Fibroblast of lung (primary cell): ENCODE measurements around the gene BRAF. TPM values are rescaled to one million over a fixed set of nuclear protein-coding genes. Genes with fewer than 3 reads are reported as not detected.

Source experiments
- DNase-seq, 2 donors: peaks; one replicate each; pipeline versions ENCODE4 v3.0.0 to v3.0.0-alpha.2; 2010; ENCODE audit warnings: low read depth in 2 of 2
- H2AFZ ChIP-seq: 2 replicates; pipeline ENCODE4 v1.5.1; 2012; ENCODE audit warnings: low read length, control low read depth, inconsistent platforms
- H3K27ac ChIP-seq: 2 replicates; pipeline ENCODE4 v1.5.1; 2011; ENCODE audit warnings: low read length, control low read depth; ENCODE audit not compliant: insufficient read depth
- H3K27me3 ChIP-seq: 2 replicates; pipeline ENCODE4 v1.5.1; 2011; ENCODE audit warnings: mild to moderate bottlenecking, low read length; ENCODE audit not compliant: control insufficient read depth, insufficient read depth
- H3K36me3 ChIP-seq: 2 replicates; pipeline ENCODE4 v1.5.1; 2011; ENCODE audit warnings: low read length; ENCODE audit not compliant: control insufficient read depth, insufficient read depth
- H3K4me1 ChIP-seq: 2 replicates; pipeline ENCODE4 v1.5.1; 2011; ENCODE audit warnings: low read length; ENCODE audit not compliant: control insufficient read depth, insufficient read depth; ENCODE audit errors: extremely low read depth
- H3K4me2 ChIP-seq: 2 replicates; pipeline ENCODE4 v1.5.1; 2011; ENCODE audit warnings: low read length, control low read depth; ENCODE audit not compliant: insufficient read depth; ENCODE audit errors: extremely low read depth
- H3K4me3 ChIP-seq, 4 experiments: fragments of 200-600 bp in 1 of 4; sonication (generic) in 1 of 4; replicated peaks in 1 of 4; 2 replicates each; pipeline ENCODE4 v1.5.1; 2011 to 2016; ENCODE audit warnings: low read length in 4 of 4, low read depth in 3 of 4, mild to moderate bottlenecking in 3 of 4, control low read depth in 2 of 4, inconsistent platforms in 1 of 4, mixed read lengths in 1 of 4; ENCODE audit not compliant: insufficient read depth in 1 of 4; ENCODE audit errors: control extremely low read depth in 1 of 4
- H3K79me2 ChIP-seq: 2 replicates; pipeline ENCODE4 v1.5.1; 2012; ENCODE audit warnings: mild to moderate bottlenecking, low read length, inconsistent platforms; ENCODE audit not compliant: control insufficient read depth, insufficient read depth
- H3K9ac ChIP-seq: 2 replicates; pipeline ENCODE4 v1.5.1; 2011; ENCODE audit warnings: mild to moderate bottlenecking, low read length, control low read depth; ENCODE audit not compliant: insufficient read depth
- H3K9me3 ChIP-seq: 2 replicates; pipeline ENCODE4 v1.5.1; 2012; ENCODE audit warnings: low read depth, low read length; ENCODE audit not compliant: control insufficient read depth, insufficient read depth
- H4K20me1 ChIP-seq: 2 replicates; pipeline ENCODE4 v1.5.1; 2011; ENCODE audit warnings: low read length; ENCODE audit not compliant: control insufficient read depth, insufficient read depth; ENCODE audit errors: extremely low read depth
- CTCF ChIP-seq, 2 donors: IDR thresholded peaks in 1 of 2; conservative IDR thresholded peaks in 1 of 2; 1 replicate in 1 of 2; 2 replicates in 1 of 2; pipeline ENCODE4 v1.5.1; 2011 to 2012; ENCODE audit warnings: low read length in 2 of 2, control low read depth in 1 of 2, inconsistent platforms in 1 of 2, low read depth in 1 of 2, mild to moderate bottlenecking in 1 of 2
- EZH2 ChIP-seq: IDR thresholded peaks from 2 replicates; pipeline ENCODE4 v1.5.1; 2012; ENCODE audit warnings: low read length, control low read depth, mild to moderate bottlenecking; ENCODE audit errors: missing control alignments
- polyA plus RNA-seq, 2 donors: library from polyadenylated mRNA; depleted of rRNA in 1 of 2; stranded (reverse) in 1 of 2; unstranded in 1 of 2; fragments of >200 nt; gene quantifications; 2 replicates each; pipeline ENCODE4 v1.2.1, GENCODE V29; 2011 to 2012; ENCODE audit warnings: missing spikeins in 1 of 2
- total RNA-seq: library from RNA; depleted of rRNA; stranded (reverse); fragments of >200 nt; gene quantifications from 2 replicates; pipeline ENCODE4 v1.2.1, GENCODE V29; 2014

The BRAF gene
- total and polyA plus RNA-seq, 2 donors (not counting 1 experiment from before 2014, with no cell fraction given), result 21.1 to 23.1 TPM

GRCh38 chr7:140909476-140910161, 15.1 kb downstream of the BRAF start:
- H3K9me3 ChIP-seq, result no peaks in the 10 kb centered on the region
- H2AFZ ChIP-seq, result no peak overlapping the region
- DNase-seq, result no peak
- no peak overlapping the region for H3K4me3 ChIP-seq
- H3K4me2 ChIP-seq, result no peak overlapping the region
- H3K27me3 ChIP-seq, result no peaks in the 10 kb centered on the region
- H3K79me2 ChIP-seq, result peaks cover 38% of the 10 kb centered on the region
- H4K20me1 ChIP-seq, result peaks cover 2% of the 10 kb centered on the region
- H3K36me3 ChIP-seq, result no peaks in the 10 kb centered on the region
- no peaks in the 10 kb centered on the region for H3K4me1 ChIP-seq
- H3K9ac ChIP-seq, result no peak overlapping the region
- H3K27ac ChIP-seq, result no peak overlapping the region
- no peak for TF ChIP-seq CTCF (conservative IDR thresholded peaks at IDR 0.05 in 1 of 2, IDR thresholded peaks at IDR 0.05 in 1 of 2; ENCODE audit: low read depth in 1 of 2, low read length in 2 of 2)
- no peak for TF ChIP-seq EZH2

GRCh38 chr7:140908361-140908760, 16.4 kb downstream of the BRAF start:
- Histone ChIP-seq H3K9me3 (no peaks in the 10 kb centered on the region), H3K36me3 (no peaks in the 10 kb centered on the region), H3K4me3 (no peak overlapping the region), H3K27ac (no peak overlapping the region), H3K79me2 (peaks cover 37% of the 10 kb centered on the region), H4K20me1 (no peaks in the 10 kb centered on the region), H3K9ac (no peak overlapping the region), H3K4me2 (no peak overlapping the region), H3K27me3 (no peaks in the 10 kb centered on the region), H2AFZ (no peak overlapping the region), H3K4me1 (no peaks in the 10 kb centered on the region)
- no peak for DNase-seq
- TF ChIP-seq EZH2 (no peak), CTCF (conservative IDR thresholded peaks at IDR 0.05 in 1 of 2, IDR thresholded peaks at IDR 0.05 in 1 of 2; ENCODE audit: low read depth in 1 of 2, low read length in 2 of 2) (no peak)

GRCh38 chr7:140903741-140904480, 20.8 kb downstream of the BRAF start:
- Histone ChIP-seq H3K79me2 (peaks cover 21% of the 10 kb centered on the region), H3K4me1 (peaks cover 2% of the 10 kb centered on the region), H3K36me3 (no peaks in the 10 kb centered on the region), H3K27ac (no peak overlapping the region), H3K9me3 (no peaks in the 10 kb centered on the region), H3K9ac (no peak overlapping the region), H2AFZ (no peak overlapping the region), H3K4me2 (no peak overlapping the region), H3K27me3 (no peaks in the 10 kb centered on the region), H3K4me3 (no peak overlapping the region), H4K20me1 (no peaks in the 10 kb centered on the region)
- no peak for DNase-seq
- TF ChIP-seq EZH2 (no peak), CTCF (conservative IDR thresholded peaks at IDR 0.05 in 1 of 2, IDR thresholded peaks at IDR 0.05 in 1 of 2; ENCODE audit: low read depth in 1 of 2, low read length in 2 of 2) (no peak)
